HG02763 (cell line): ENCODE data around the gene CSAG1.
"Not testable (repeated sequence)": the region's sequence is repeated elsewhere in the genome, so short reads cannot be mapped to it uniquely, and the experiment has no call there.

ENCODE experiments used
- ATAC-seq: cut with Tn5 transposase; IDR thresholded peaks from one replicate; pipeline ENCODE4 v1.9.1; 2021; ENCODE audit warnings: mild to moderate bottlenecking, moderate library complexity; ENCODE audit not compliant: unreplicated experiment

Gene CSAG1, protein sequence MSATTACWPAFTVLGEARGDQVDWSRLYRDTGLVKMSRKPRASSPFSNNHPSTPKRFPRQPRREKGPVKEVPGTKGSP

DNA sequence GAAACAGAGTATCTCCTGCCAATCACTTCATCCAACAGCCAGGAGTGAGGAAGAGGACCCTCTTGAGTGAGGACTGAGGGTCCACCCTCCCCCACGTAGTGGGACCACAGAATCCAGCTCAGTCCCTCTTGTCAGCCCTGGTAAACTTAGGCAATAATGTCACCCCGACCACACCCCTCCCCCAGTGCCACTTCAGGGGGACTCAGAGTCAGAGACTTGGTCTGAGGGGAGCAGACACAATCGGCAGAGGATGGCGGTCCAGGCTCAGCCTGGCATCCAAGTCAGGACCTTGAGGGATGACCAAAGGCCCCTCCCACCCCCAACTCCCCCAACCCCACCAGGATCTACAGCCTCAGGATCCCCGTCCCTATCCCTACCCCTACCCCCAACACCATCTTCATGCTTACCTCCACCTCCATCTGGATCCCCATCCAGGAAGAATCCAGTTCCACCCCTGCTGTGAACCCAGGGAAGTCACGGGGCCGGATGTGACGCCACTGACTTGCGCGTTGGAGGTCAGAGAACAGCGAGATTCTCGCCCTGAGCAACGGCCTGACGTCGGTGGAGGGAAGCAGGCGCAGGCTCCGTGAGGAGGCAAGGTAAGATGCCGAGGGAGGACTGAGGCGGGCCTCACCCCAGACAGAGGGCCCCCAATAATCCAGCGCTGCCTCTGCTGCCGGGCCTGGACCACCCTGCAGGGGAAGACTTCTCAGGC is at the start of gene CSAG1, which contains the start of gene MAGEA12:
CSAG1 (minus strand) TSS at position 461 of the 715 bp plus-strand sequence. CDS start 1,261 bp downstream, outside the sequence.
MAGEA12 (plus strand) TSS at position 497 of the 715 bp plus-strand sequence. CDS start 2,405 bp downstream, outside the sequence.
- ATAC-seq, result no peak

DNA sequence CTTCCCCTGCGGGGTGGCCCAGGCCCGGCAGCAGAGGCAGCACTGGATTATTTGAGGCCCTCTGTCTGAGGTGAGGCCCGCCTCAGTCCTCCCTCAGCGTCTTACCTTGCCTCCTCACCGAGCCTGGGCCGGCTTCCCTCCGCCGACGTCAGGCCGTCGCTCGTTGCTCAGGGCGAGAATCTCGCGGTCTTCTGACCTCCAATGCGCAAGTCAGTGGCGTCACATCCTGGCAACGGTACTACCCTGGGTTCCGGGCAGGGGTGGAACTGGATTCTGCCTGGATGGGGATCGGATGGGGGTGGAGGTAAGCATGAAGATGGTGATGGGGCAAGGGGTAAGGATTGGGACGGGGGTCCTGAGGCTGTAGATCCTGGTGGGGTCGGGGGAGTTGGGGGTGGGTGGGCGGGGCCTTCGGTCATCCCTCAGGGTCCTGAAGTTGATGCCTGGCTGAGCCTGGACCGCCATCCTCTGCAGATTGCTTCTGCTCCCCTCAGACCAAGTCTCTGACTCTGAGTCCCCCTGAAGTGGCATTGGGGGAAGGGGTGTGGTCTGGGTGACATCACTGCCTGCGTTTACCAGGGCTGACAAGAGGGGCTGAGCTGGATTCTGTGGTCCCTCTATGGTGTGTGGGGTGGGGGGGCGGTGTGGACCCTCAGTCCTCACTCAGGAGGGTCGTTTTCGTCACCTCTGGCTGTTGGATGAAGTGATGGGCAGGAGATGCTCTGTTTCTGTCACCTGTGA is 36.2 kb upstream of the CSAG1 start, which contains the start of gene MAGEA6:
MAGEA6 (minus strand) TSS at position 141 of the 741 bp plus-strand sequence. CDS start 2,039 bp downstream, outside the sequence.
- not testable (repeated sequence) for ATAC-seq

DNA sequence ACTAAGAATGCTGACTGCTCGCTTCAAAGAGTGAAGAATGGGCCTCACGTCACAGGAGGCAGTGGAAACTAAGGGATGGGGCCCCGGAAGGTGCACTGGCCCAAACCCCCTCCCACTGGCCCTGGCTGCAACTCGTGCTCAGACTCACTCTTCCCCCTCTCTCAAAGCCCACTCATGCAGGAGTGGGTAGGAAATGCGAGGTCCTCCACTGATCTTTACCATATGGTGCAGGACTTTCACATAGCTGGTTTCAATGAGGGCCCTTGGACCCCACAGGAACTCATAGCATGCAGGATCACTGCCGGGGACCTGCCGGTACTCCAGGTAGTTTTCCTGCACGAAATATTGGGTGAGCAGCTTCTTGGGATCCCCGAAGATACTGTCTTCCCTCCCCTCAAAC is 33.0 kb upstream of the CSAG1 start:
- ATAC-seq, result not testable (repeated sequence)

DNA sequence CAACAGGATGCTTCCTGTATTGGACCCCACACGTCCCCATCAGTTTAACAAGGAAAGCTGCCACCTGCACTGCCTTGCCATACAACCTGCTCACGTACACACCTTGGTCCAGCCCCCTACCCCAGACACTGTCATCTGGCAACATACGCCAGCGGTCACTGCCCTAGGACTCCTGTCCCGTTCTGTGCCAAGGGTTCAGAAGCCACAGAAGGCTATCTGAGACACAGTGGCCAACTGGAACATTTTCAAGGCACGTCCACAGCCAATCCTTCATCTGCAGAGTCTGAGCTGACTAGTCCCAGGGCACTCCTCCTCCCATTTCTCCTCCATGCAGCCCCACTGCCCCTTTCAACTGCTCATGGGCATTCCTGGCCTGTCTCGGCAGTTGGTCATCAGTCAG is 28.1 kb upstream of the CSAG1 start:
- ATAC-seq, result not testable (repeated sequence)

DNA sequence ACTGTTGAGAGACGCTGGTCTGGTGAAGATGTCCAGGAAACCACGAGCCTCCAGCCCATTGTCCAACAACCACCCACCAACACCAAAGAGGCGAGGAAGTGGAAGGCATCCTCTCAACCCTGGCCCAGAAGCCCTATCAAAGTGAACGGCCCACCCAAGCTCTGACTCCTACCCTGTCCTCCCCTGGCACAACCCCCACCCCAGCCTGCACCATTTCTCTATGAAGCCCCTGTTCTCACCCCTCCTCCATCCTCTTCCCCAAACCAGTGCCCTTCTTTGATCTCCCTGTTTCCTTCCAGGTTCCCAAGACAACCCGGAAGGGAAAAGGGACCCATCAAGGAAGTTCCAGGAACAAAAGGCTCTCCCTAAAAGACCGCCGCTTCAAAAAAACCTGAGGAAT is 26.0 kb upstream of the CSAG1 start:
- not testable (repeated sequence) for ATAC-seq

DNA sequence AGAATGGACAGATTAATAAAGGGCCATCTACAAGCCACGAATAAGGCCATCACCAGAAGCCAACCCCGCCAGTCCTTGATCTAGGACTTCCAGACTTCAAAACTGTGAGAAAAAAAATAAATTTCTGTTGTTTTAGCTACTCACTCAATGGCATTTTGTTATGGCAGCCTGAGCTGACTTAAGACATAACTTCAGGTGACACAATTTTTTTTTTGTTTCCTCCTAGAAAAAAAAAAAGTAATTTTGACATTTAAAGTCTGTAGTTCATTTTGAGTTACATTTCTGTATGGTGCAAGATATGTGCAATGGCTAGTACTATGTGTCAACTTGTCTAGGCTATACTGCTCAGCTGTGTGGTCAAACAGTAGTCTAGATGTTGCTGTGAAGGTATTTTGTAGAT is 25.4 kb upstream of the CSAG1 start, which contains the start of gene CSAG3:
CSAG3 (plus strand) TSS at position 301 of the 400 bp plus-strand sequence.
- ATAC-seq, result not testable (repeated sequence)

DNA sequence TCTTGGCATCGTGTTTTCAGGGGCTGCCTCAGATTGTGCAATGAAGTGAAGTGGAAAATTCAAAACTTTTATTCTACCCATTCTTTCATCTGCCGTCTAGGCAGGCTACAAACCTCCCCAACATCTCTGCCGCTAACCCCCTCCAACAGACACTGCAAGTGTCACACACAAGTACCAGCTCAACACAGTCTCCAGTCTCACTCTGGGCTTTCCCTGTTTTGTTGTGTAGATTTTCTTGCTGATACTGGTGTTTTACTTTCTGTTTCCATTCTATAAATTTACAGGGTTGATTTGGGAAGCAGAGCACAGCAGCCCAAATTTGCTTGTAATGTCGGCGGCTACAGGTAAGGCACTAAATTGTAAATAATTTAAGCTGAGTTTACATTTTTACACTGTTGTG is 21.4 kb upstream of the CSAG1 start:
- not testable (repeated sequence) for ATAC-seq

DNA sequence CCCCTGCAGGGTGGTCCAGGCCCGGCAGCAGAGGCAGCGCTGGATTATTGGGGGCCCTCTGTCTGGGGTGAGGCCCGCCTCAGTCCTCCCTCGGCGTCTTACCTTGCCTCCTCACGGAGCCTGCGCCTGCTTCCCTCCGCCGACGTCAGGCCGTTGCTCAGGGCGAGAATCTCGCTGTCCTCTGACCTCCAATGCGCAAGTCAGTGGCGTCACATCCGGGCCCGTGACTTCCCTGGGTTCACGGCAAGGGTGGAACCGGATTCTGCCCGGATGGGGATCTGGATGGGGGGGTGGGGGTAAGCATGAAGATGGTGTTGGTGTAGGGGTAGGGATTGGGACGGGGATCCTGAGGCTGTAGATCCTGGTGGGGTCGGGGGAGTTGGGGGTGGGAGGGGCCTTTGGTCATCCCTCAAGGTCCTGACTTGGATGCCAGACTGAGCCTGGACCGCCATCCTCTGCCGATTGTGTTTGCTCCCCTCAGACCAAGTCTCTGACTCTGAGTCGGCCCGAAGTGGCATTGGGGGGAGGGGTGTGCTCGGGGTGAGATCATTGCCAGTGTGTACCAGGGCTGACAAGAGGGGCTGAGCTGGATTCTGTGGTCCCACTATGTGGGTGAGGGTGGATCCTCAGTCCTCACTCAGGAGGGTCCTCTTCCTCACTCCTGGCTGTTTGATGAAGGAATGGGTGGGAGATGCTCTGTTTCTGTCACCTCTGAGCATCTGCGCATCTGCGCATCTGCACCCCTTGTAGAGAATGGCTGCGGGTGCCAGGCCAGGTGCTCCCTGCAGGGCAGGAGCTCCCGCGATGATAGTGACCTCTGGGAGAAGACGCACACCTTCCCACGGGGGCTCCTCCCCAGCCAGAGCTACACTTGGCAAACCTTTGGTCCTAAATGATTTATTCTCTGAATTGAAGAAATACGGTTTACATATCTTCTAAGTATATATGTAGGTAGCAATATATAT is 20.4 kb upstream of the CSAG1 start, which contains the start of gene MAGEA2:
MAGEA2 (minus strand) TSS at position 157 of the 965 bp plus-strand sequence. CDS start 2,479 bp downstream, outside the sequence.
- ATAC-seq, result not testable (repeated sequence)

DNA sequence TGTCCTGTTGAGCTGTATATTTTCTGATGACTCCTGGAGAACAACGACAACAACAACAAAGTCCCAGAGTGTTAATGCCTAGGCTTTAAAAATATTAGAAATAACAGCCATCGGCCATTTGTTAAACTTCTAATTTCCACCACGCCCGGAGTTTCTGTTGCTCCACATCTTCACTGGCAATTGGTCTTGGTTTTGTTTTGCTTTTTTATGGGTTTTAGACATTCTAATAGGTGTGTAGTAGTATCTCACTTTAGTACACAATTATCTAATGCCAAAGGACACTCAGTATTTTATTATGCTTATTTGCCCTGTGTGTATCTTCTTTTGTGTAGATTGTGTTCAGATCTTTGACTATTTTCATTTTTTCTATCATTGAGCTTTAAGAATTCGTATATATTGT is 5.0 kb upstream of the CSAG1 start:
- no peak for ATAC-seq

DNA sequence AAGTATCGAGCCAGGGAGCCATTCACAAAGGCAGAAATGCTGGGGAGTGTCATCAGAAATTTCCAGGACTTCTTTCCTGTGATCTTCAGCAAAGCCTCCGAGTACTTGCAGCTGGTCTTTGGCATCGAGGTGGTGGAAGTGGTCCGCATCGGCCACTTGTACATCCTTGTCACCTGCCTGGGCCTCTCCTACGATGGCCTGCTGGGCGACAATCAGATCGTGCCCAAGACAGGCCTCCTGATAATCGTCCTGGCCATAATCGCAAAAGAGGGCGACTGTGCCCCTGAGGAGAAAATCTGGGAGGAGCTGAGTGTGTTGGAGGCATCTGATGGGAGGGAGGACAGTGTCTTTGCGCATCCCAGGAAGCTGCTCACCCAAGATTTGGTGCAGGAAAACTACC is 3.0 kb upstream of the CSAG1 start:
- not testable (repeated sequence) for ATAC-seq

DNA sequence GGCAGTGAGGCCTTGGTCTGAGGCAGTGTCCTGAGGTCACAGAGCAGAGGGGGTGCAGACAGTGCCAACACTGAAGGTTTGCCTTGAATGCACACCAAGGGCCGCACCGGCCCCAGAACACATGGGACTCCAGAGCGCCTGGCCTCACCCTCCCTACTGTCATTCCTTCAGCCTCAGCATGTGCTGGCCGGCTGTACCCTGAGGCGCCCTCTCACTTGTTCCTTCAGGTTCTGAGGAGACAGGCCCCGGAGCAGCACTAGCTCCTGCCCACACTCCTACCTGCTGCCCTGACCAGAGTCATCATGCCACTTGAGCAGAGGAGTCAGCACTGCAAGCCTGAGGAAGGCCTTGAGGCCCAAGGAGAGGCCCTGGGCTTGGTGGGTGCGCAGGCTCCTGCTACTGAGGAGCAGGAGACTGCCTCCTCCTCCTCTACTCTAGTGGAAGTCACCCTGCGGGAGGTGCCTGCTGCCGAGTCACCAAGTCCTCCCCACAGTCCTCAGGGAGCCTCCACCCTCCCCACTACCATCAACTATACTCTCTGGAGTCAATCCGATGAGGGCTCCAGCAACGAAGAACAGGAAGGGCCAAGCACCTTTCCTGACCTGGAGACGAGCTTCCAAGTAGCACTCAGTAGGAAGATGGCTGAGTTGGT is 2.5 kb upstream of the CSAG1 start:
- ATAC-seq, result no peak

DNA sequence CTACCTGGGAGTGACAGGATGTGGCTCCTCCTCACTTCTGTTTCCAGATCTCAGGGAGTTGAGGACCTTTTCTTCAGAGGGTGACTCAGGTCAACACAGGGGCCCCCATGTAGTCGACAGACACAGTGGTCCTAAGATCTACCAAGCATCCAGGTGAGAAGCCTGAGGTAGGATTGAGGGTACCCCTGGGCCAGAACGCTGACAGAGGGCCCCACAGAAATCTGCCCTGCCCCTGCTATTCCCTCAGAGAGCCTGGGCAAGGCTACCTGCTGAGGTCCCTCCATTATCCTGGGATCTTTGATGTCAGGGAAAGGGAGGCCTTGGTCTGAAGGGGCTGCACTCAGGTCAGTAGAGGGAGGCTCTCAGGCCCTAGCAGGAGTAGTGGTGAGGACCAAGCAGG is 1.6 kb upstream of the CSAG1 start:
- ATAC-seq, result no peak

DNA sequence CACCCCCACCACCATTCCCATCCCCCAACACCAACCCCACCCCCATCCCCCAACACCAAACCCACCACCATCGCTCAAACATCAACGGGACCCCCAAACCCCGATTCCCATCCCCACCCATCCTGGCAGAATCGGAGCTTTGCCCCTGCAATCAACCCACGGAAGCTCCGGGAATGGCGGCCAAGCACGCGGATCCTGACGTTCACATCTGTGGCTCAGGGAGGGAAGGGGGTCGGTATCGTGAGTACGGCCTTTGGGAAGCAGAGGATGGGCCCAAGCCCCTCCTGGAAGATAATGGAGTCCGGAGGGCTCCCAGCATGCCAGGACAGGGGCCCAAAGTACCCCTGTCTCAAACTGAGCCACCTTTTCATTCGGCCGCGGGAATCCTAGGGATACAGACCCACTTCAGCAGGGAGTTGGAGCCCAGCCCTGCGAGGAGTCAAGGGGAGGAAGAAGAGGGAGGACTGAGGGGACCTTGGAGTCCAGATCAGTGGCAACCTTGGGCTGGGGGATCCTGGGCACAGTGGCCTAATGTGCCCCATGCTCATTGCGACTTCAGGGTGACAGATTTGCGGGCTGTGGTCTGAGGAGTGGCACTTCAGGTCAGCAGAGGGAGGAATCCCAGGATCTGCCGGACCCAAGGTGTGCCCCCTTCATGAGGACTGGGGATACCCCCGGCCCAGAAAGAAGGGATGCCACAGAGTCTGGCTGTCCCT is 780 bp upstream of the CSAG1 start:
- not testable (repeated sequence) for ATAC-seq

DNA sequence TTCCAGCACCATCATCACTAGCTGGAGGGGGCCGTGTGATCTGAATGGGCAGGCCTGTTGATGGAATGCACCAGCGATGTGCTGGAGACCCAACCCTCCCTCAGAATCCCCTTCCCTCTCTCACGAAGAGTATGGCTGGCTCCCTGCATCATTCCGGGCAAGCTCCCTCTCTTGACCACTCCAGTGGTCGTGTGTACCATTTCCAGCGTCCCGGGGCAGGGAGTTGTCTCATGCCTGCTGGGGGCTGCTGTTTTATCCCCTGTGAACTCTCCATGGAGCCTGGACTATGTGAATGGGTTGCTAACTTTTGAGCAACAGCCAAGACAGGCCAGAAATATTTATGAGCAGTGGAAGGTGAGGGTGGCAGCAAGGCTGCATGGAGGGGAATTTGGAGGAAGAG is 8.1 kb downstream of the CSAG1 start:
- ATAC-seq, result no peak

DNA sequence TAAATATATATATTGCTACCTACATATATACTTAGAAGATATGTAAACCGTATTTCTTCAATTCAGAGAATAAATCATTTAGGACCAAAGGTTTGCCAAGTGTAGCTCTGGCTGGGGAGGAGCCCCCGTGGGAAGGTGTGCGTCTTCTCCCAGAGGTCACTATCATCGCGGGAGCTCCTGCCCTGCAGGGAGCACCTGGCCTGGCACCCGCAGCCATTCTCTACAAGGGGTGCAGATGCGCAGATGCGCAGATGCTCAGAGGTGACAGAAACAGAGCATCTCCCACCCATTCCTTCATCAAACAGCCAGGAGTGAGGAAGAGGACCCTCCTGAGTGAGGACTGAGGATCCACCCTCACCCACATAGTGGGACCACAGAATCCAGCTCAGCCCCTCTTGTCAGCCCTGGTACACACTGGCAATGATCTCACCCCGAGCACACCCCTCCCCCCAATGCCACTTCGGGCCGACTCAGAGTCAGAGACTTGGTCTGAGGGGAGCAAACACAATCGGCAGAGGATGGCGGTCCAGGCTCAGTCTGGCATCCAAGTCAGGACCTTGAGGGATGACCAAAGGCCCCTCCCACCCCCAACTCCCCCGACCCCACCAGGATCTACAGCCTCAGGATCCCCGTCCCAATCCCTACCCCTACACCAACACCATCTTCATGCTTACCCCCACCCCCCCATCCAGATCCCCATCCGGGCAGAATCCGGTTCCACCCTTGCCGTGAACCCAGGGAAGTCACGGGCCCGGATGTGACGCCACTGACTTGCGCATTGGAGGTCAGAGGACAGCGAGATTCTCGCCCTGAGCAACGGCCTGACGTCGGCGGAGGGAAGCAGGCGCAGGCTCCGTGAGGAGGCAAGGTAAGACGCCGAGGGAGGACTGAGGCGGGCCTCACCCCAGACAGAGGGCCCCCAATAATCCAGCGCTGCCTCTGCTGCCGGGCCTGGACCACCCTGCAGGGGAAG is 19.4 kb downstream of the CSAG1 start, which contains the start of gene MAGEA2B:
MAGEA2B (plus strand) TSS at position 814 of the 973 bp plus-strand sequence. CDS start 2,479 bp downstream, outside the sequence.
- ATAC-seq, result not testable (repeated sequence)

DNA sequence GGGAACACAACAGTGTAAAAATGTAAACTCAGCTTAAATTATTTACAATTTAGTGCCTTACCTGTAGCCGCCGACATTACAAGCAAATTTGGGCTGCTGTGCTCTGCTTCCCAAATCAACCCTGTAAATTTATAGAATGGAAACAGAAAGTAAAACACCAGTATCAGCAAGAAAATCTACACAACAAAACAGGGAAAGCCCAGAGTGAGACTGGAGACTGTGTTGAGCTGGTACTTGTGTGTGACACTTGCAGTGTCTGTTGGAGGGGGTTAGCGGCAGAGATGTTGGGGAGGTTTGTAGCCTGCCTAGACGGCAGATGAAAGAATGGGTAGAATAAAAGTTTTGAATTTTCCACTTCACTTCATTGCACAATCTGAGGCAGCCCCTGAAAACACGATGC is 20.3 kb downstream of the CSAG1 start:
- ATAC-seq, result not testable (repeated sequence)

DNA sequence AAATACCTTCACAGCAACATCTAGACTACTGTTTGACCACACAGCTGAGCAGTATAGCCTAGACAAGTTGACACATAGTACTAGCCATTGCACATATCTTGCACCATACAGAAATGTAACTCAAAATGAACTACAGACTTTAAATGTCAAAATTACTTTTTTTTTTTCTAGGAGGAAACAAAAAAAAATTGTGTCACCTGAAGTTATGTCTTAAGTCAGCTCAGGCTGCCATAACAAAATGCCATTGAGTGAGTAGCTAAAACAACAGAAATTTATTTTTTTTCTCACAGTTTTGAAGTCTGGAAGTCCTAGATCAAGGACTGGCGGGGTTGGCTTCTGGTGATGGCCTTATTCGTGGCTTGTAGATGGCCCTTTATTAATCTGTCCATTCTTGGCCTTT is 24.3 kb downstream of the CSAG1 start, which contains the start of gene CSAG2:
CSAG2 (minus strand) TSS at position 101 of the 400 bp plus-strand sequence. CDS start 161 bp downstream, outside the sequence.
- not testable (repeated sequence) for ATAC-seq

DNA sequence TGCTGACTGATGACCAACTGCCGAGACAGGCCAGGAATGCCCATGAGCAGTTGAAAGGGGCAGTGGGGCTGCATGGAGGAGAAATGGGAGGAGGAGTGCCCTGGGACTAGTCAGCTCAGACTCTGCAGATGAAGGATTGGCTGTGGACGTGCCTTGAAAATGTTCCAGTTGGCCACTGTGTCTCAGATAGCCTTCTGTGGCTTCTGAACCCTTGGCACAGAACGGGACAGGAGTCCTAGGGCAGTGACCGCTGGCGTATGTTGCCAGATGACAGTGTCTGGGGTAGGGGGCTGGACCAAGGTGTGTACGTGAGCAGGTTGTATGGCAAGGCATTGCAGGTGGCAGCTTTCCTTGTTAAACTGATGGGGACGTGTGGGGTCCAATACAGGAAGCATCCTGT is 27.0 kb downstream of the CSAG1 start:
- not testable (repeated sequence) for ATAC-seq
